HG03469 (cell line): ENCODE data around the gene NUP50.

Source experiments
- ATAC-seq: cut with Tn5 transposase; IDR thresholded peaks from one replicate; pipeline ENCODE4 v1.9.1; 2021; ENCODE audit warnings: mild to moderate bottlenecking, moderate library complexity, moderate number of reproducible peaks; ENCODE audit not compliant: unreplicated experiment

NUP50 gene

GRCh38 chr22:45192701-45193187, 29.0 kb downstream of the NUP50 start:
- no peak for ATAC-seq

GRCh38 chr22:45194686-45195085, 31.0 kb downstream of the NUP50 start:
- no peak for ATAC-seq

- no peak for ATAC-seq
Observed at GRCh38 chr22:45195616-45196015, 31.9 kb downstream of the NUP50 start.

GRCh38 chr22:45196308-45196707, 32.6 kb downstream of the NUP50 start:
- ATAC-seq = no peak

- no peak for ATAC-seq
Observed at GRCh38 chr22:45196926-45197605, 33.3 kb downstream of the NUP50 start.

GRCh38 chr22:45197606-45198462, 34.1 kb downstream of the NUP50 start:
- no peak for ATAC-seq

GRCh38 chr22:45198463-45198795, 34.7 kb downstream of the NUP50 start:
- ATAC-seq = no peak

- no peak for ATAC-seq
Observed at GRCh38 chr22:45199723-45200122, 36.0 kb downstream of the NUP50 start.

GRCh38 chr22:45200230-45200629, 36.5 kb downstream of the NUP50 start:
- no peak for ATAC-seq

- ATAC-seq = no peak
Observed at GRCh38 chr22:45200860-45201511, 37.3 kb downstream of the NUP50 start.

- no peak for ATAC-seq
Observed at GRCh38 chr22:45201678-45202332, 38.1 kb downstream of the NUP50 start.

- ATAC-seq = no peak
Observed at GRCh38 chr22:45202333-45203149, 38.8 kb downstream of the NUP50 start.

- no peak for ATAC-seq
Observed at GRCh38 chr22:45203150-45203951, 39.6 kb downstream of the NUP50 start.

GRCh38 chr22:45204241-45204640, 40.5 kb downstream of the NUP50 start:
- no peak for ATAC-seq

GRCh38 chr22:45204819-45205218, 41.1 kb downstream of the NUP50 start:
- no peak for ATAC-seq

GRCh38 chr22:45205276-45205925, 41.7 kb downstream of the NUP50 start:
- ATAC-seq = no peak

GRCh38 chr22:45206233-45206632, 42.5 kb downstream of the NUP50 start:
- no peak for ATAC-seq

GRCh38 chr22:45207533-45207932, 43.8 kb downstream of the NUP50 start:
- no peak for ATAC-seq
